SJSA1 (cell line): ENCODE measurements around the gene RDH5. TPM values are rescaled to one million over a fixed set of nuclear protein-coding genes. Genes with fewer than 3 reads are reported as not detected.

Source experiments
- DNase-seq, 2 experiments: peaks; one replicate each; pipeline ENCODE4 v3.0.0-alpha.2; 2015 to 2020; ENCODE audit warnings: low spot score in 2 of 2, low read depth in 1 of 2
- H3K27ac ChIP-seq: fragments of 250-450 bp; sonication (Bioruptor Pico); 2 replicates; pipeline ENCODE4 v1.5.1; 2020; ENCODE audit warnings: mild to moderate bottlenecking, moderate library complexity
- H3K27me3 ChIP-seq: fragments of 250-450 bp; sonication (Bioruptor Pico); replicated peaks from 2 replicates; pipeline ENCODE4 v1.5.1; 2020; ENCODE audit warnings: mild to moderate bottlenecking, moderate library complexity
- H3K36me3 ChIP-seq: fragments of 250-450 bp; sonication (Bioruptor Pico); 2 replicates; pipeline ENCODE4 v1.5.1; 2020; ENCODE audit warnings: mild to moderate bottlenecking
- H3K4me1 ChIP-seq: fragments of 250-450 bp; sonication (Bioruptor Pico); replicated peaks from 2 replicates; pipeline ENCODE4 v1.6.1; 2021; ENCODE audit warnings: mild to moderate bottlenecking
- H3K4me3 ChIP-seq: fragments of 250-450 bp; sonication (Bioruptor Pico); 2 replicates; pipeline ENCODE4 v1.5.1; 2020; ENCODE audit warnings: mild to moderate bottlenecking
- H3K9me3 ChIP-seq: fragments of 250-450 bp; sonication (Bioruptor Pico); replicated peaks from 2 replicates; pipeline ENCODE4 v1.5.1; 2020; ENCODE audit warnings: mild to moderate bottlenecking
- total RNA-seq: library from RNA; depleted of rRNA; stranded (reverse); fragments of >200 nt; shearing (Covaris generic); gene quantifications from 2 replicates; pipeline ENCODE4 v1.2.3, GENCODE V29; 2014

The RDH5 gene
- total RNA-seq, 1 experiment from 2014 or later = 1.9 TPM

GRCh38 chr12:55688716-55689655 is 31.2 kb upstream of the RDH5 start:
- Histone ChIP-seq H3K27ac (no peak overlapping the region), H3K27me3 (no peaks in the 10 kb centered on the region; the same call in 1 of the 2 replicates), H3K36me3 (no peaks in the 10 kb centered on the region), H3K9me3 (no peaks in the 10 kb centered on the region), H3K4me3 (no peak overlapping the region), H3K4me1 (no peaks in the 10 kb centered on the region)
- no peak for DNase-seq

DNA sequence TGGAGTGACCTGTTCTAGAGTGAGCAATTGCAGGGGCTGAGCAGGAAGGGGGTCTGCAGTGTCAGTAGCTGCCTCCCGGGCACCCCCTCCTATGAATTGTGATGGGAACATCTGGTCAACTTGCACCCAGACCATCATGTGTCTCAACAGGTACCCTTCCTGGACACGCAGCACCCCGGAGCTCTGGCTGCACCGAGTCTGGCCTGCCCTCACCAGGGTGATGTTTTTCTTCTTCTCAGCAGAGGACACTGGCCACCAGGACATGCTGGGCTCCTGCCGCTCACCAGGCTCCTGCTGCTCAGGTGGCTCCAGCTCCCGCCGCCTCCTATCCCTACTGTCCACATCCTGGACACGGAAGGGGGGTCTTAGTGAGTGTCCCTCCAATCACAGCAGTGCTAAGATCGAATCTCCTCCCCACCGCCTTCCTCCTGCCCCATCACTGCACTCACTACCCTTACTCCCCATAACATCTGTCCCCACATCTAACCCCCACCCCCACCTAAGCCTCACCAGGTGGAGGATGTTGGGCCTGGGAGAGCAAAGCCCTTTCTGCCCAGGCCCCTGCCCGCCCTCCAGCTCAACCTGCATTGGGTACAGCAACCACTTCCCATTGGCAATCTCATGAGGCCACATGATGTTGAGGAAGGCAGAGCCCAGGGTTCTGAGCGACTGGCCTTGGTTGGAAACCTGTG is 27.4 kb upstream of the RDH5 start:
- no peak overlapping the region for H3K27ac ChIP-seq
- H3K36me3 ChIP-seq = no peaks in the 10 kb centered on the region
- peaks cover 8% of the 10 kb centered on the region; the same call in 1 of the 2 replicates for H3K27me3 ChIP-seq
- no peaks in the 10 kb centered on the region for H3K9me3 ChIP-seq
- DNase-seq = no peak
- H3K4me1 ChIP-seq = no peaks in the 10 kb centered on the region
- H3K4me3 ChIP-seq = no peak overlapping the region

DNA sequence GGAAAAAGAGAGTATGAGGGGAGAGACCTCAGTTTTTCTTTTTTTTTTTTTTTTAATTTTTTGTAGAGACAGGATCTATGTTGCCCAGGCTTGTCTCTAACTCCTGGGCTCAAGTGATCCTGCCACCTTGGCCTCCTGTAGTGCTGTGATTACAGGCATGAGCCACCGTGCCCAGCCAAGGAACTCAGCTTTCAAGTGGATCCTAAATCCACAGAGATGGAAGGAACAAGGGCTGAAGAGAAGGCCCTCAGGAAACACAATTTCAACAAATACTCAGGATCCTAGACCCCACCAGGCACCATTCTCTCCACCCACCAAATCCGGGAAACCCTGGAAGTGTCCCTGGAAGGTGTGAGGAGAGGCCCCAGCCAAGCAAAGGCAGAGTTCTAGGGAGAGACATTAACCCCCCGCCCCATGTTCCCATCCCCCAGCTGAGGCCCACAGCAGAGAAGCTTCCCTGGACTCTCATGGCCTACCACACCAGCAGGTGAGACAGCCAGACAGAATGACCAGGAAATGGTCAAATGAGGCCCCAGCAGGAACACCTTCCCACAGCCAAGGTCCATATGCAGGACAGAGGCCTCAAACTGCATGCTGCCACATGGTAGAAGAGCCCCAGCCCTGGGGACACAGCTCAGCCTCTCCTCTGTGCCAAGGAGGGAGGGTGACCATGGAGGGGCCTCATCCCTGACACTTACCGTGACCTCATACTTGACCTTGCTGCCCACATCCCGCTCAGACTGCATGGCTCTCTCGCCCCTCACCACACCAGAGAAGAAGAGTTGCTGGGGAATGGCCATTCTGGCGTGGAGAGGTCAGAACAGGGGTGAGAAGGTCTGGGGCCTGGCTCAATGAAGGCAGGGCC is 26.6 kb upstream of the RDH5 start:
- Histone ChIP-seq H3K27me3 (peaks cover 8% of the 10 kb centered on the region; the same call in 1 of the 2 replicates), H3K4me1 (no peaks in the 10 kb centered on the region), H3K4me3 (no peak overlapping the region), H3K36me3 (no peaks in the 10 kb centered on the region), H3K9me3 (no peaks in the 10 kb centered on the region), H3K27ac (no peak overlapping the region)
- no peak for DNase-seq

GRCh38 chr12:55694188-55694515 is 26.0 kb upstream of the RDH5 start:
- Histone ChIP-seq H3K27me3 (peaks cover 8% of the 10 kb centered on the region; the same call in 1 of the 2 replicates), H3K27ac (no peak overlapping the region), H3K36me3 (no peaks in the 10 kb centered on the region), H3K4me1 (no peaks in the 10 kb centered on the region), H3K4me3 (no peak overlapping the region), H3K9me3 (no peaks in the 10 kb centered on the region)
- DNase-seq = no peak

DNA sequence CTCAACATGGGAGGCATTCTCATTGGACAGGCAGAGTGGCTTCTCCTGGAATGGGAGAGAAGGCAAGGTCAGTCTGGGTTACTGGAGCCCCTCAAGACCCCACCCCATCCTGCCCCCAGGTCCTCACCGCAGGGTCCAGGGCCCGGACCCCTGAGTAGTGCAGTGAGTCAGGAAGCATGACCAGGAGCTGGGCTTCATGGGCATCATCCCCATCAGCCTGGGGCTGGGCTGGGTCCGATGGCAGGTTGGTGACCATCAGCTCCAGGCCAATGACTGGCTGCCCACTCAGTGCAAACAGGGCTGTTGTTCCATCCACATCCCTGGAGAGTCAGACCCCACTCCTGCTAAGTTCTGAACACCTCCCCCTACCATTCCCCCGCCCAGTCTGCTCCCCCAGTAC is 25.5 kb upstream of the RDH5 start:
- H3K27ac ChIP-seq = no peak overlapping the region
- no peak overlapping the region for H3K4me3 ChIP-seq
- no peaks in the 10 kb centered on the region for H3K36me3 ChIP-seq

DNA sequence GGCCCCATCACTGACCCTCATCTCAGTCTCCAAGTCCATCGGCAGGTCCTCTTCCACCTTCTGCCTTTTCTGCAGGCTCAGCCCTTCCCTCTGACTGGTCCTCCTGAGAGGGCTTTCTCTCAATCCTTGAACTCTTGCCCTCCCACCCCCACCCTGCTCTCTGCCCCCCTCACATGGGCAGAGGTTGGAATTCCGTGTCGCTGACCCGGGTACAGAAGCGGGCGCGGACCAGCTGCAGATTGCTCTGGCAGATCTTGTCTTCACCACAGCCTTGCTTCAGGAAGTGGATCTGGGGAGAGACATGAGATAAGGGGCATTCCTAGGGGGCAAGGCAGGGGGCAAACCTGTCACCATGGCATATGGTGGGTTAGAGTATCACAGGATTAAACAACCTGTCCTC is 24.8 kb upstream of the RDH5 start:
- no peaks in the 10 kb centered on the region for H3K4me1 ChIP-seq
- H3K27ac ChIP-seq = no peak overlapping the region
- no peak for DNase-seq
- H3K36me3 ChIP-seq = no peaks in the 10 kb centered on the region
- no peaks in the 10 kb centered on the region for H3K9me3 ChIP-seq
- no peak overlapping the region for H3K4me3 ChIP-seq
- H3K27me3 ChIP-seq = peaks cover 8% of the 10 kb centered on the region; the same call in 1 of the 2 replicates

More for the DNA sequence above, 25.5 kb upstream of the RDH5 start:
- DNase-seq = no peak
- H3K4me1 ChIP-seq = no peaks in the 10 kb centered on the region
- H3K27me3 ChIP-seq = peaks cover 8% of the 10 kb centered on the region; the same call in 1 of the 2 replicates
- no peaks in the 10 kb centered on the region for H3K9me3 ChIP-seq

- no peaks in the 10 kb centered on the region for H3K4me1 ChIP-seq
- peaks cover 8% of the 10 kb centered on the region; the same call in 1 of the 2 replicates for H3K27me3 ChIP-seq
- H3K27ac ChIP-seq = no peak overlapping the region
- no peaks in the 10 kb centered on the region for H3K36me3 ChIP-seq
- no peak for DNase-seq
- no peak overlapping the region for H3K4me3 ChIP-seq
- H3K9me3 ChIP-seq = no peaks in the 10 kb centered on the region
Measured at GRCh38 chr12:55696141-55696540, 24.1 kb upstream of the RDH5 start.

DNA sequence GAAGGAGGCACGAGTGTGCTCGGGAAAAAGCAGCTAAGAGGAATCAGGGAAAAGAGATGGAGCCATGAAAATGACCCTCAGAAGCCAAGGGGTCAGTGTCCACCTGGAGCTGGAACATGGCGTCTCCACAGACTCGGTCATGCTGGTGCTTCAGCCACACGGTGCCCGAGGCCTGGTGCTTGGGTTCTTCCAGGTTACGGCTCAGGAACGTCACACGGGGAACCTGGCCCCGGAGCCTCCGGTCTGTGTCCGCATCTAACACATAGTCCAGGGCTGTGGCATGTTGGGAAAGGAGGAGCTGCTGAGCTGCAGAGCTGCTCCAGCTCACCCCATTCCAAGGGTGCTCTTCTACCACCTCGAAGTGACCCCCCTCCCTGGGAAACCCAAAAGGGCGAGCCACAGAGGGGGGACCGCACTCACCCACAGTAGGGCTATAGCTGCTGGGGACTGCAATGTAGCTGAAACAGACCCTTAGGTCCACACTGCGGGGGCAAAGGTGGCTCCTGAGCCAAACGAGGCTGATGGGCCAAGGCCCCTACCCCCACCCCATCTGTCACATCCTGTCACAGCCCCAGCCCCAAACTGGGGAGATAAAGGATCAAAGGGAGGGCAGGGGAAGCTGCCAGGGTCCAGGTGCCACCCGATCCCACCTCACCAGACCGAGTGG is 23.3 kb upstream of the RDH5 start:
- peaks cover 8% of the 10 kb centered on the region; the same call in 1 of the 2 replicates for H3K27me3 ChIP-seq
- no peak overlapping the region for H3K4me3 ChIP-seq
- no peaks in the 10 kb centered on the region for H3K4me1 ChIP-seq
- no peaks in the 10 kb centered on the region for H3K9me3 ChIP-seq
- no peaks in the 10 kb centered on the region for H3K36me3 ChIP-seq
- DNase-seq = no peak
- no peak overlapping the region for H3K27ac ChIP-seq

DNA sequence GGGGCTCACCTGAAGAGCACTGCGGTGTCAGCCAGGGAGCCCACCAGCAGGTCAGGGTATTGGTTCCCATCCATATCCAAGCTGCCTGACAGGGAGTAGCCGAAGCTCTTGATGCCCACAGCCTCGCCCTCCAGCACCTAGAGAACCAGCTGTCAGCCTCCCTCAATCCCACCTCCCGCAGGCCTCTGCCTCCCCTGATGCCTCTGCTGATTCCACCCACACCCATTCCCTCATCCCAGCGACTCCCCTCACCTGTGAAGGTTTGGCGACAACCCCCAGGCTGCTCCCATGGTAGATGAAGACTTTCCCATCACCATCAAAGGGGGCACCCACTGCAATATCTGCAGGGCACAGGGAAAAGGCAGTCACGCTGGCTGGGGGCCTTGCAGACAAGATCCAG is 22.5 kb upstream of the RDH5 start:
- Histone ChIP-seq H3K36me3 (no peaks in the 10 kb centered on the region), H3K4me1 (no peaks in the 10 kb centered on the region), H3K27me3 (peaks cover 8% of the 10 kb centered on the region; the same call in 1 of the 2 replicates), H3K9me3 (no peaks in the 10 kb centered on the region), H3K27ac (no peak overlapping the region), H3K4me3 (no peak overlapping the region)
- no peak for DNase-seq

GRCh38 chr12:55698241-55698955 is 21.8 kb upstream of the RDH5 start:
- Histone ChIP-seq H3K36me3 (no peaks in the 10 kb centered on the region), H3K27ac (no peak overlapping the region), H3K27me3 (peaks cover 8% of the 10 kb centered on the region; the same call in 1 of the 2 replicates), H3K4me3 (no peak overlapping the region), H3K9me3 (no peaks in the 10 kb centered on the region), H3K4me1 (no peaks in the 10 kb centered on the region)
- DNase-seq = no peak

- Histone ChIP-seq H3K4me1 (no peaks in the 10 kb centered on the region), H3K36me3 (no peaks in the 10 kb centered on the region), H3K27ac (no peak overlapping the region), H3K27me3 (peaks cover 8% of the 10 kb centered on the region; the same call in 1 of the 2 replicates), H3K9me3 (no peaks in the 10 kb centered on the region), H3K4me3 (no peak overlapping the region)
- DNase-seq = no peak
Measured at GRCh38 chr12:55698965-55699364, 21.2 kb upstream of the RDH5 start.

DNA sequence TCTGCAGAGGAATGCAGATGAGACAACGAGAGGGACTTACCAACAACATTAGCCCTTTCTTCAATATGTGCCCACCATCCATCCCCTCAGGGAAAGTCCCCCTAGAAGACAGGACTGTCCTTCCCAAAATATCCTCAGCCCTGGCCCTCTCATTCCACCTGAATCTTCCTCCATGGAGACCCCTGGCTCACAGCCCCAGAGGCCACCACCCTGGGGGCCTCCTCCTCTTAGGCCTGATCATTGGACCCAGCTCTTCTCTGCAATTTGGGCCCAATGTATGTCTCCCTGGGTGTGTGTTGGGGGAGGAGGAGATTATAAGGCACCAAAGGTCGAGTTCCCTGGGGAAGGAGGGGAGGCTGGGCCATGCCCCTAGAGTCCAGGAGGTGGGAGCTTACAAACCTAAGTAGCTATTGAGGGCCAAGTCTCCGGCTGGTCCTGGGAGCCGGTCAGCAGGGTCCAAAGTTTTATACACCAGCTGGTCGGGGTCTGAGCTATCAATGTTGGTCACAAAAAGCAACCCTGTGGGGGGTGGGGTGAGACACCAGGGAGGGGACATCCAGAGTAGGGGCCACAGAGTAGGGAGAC is 20.6 kb upstream of the RDH5 start:
- Histone ChIP-seq H3K27me3 (peaks cover 8% of the 10 kb centered on the region; the same call in 1 of the 2 replicates), H3K9me3 (no peaks in the 10 kb centered on the region), H3K27ac (no peak overlapping the region), H3K4me3 (no peak overlapping the region), H3K4me1 (no peaks in the 10 kb centered on the region), H3K36me3 (no peaks in the 10 kb centered on the region)
- DNase-seq = no peak
